KMS-11 (cell line): Measurements from ENCODE around the gene NSA2.

Source experiments
- H2AFZ ChIP-seq: fragments of 200-600 bp; sonication (generic); 2 replicates; pipeline ENCODE4 v1.6.1; 2016; ENCODE audit warnings: antibody characterized with exemption, mixed run types, low read depth
- H3K27ac ChIP-seq: fragments of 200-600 bp; sonication (generic); 2 replicates; pipeline ENCODE4 v1.6.1; 2016; ENCODE audit warnings: mild to moderate bottlenecking, mixed run types
- H3K27me3 ChIP-seq: fragments of 200-600 bp; sonication (generic); 2 replicates; pipeline ENCODE4 v1.6.1; 2017; ENCODE audit warnings: mild to moderate bottlenecking, low read depth, mixed run types, moderate library complexity; ENCODE audit not compliant: insufficient read depth
- H3K36me3 ChIP-seq: fragments of 200-600 bp; sonication (generic); 2 replicates; pipeline ENCODE4 v1.6.1; 2017; ENCODE audit warnings: mild to moderate bottlenecking, mixed run types; ENCODE audit not compliant: insufficient read depth
- H3K4me1 ChIP-seq: fragments of 200-600 bp; sonication (generic); 2 replicates; pipeline ENCODE4 v1.6.1; 2016; ENCODE audit warnings: mild to moderate bottlenecking, low read depth, mixed run types; ENCODE audit not compliant: poor library complexity, severe bottlenecking
- H3K4me2 ChIP-seq: fragments of 200-600 bp; sonication (generic); 2 replicates; pipeline ENCODE4 v1.7.0; 2016; ENCODE audit warnings: mild to moderate bottlenecking, mixed run types
- H3K4me3 ChIP-seq: fragments of 200-600 bp; sonication (generic); IDR thresholded peaks from 2 replicates; pipeline ENCODE4 v1.6.1; 2017; ENCODE audit warnings: low read depth, low read length, mixed read lengths; ENCODE audit not compliant: insufficient read depth
- H3K79me2 ChIP-seq: fragments of 200-600 bp; sonication (generic); 2 replicates; pipeline ENCODE4 v1.6.1; 2016; ENCODE audit warnings: low read depth, mixed run types; ENCODE audit not compliant: insufficient read depth
- H3K9ac ChIP-seq: fragments of 200-600 bp; sonication (generic); 2 replicates; pipeline ENCODE4 v1.6.1; 2016; ENCODE audit warnings: mild to moderate bottlenecking, mixed run types
- H4K20me1 ChIP-seq: fragments of 200-600 bp; sonication (generic); 2 replicates; pipeline ENCODE4 v1.6.1; 2016; ENCODE audit warnings: mild to moderate bottlenecking, mixed run types; ENCODE audit not compliant: insufficient read depth
- TF ChIP-seq, protein P1 (sequence below): fragments of 200-600 bp; sonication (generic); conservative IDR thresholded peaks from 2 replicates; pipeline ENCODE4 v1.6.1; 2017; ENCODE audit warnings: low read depth, mild to moderate bottlenecking, antibody characterized with exemption, low read length, moderate library complexity, mixed read lengths

Gene NSA2

DNA sequence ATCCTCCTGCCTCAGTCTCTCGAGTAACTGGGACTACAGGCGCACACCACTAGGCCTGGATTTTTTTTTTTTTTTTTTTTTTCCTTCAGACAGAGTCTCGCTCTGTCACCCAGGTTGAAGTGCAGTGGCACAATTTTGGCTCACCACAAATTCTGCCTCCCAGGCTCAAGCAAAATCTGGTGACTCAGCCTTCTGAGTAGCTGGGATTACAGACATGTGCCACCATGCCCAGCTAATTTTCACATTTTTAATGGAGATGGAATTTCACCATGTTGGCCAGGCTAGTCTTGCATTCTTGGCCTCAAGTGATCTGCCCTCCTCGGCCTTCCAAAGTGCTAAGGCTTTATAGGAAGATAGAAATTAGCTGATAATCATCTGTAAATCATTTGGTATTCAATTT, 43.9 kb downstream of the NSA2 start:
- Histone ChIP-seq H3K4me3 (no peak overlapping the region), H3K27ac (no peak overlapping the region), H3K4me1 (no peaks in the 10 kb centered on the region), H3K36me3 (no peaks in the 10 kb centered on the region), H3K79me2 (no peaks in the 10 kb centered on the region), H3K4me2 (no peak overlapping the region), H3K27me3 (no peaks in the 10 kb centered on the region), H2AFZ (no peak overlapping the region), H3K9ac (no peak overlapping the region), H4K20me1 (no peaks in the 10 kb centered on the region)
- TF ChIP-seq, protein P1, sequence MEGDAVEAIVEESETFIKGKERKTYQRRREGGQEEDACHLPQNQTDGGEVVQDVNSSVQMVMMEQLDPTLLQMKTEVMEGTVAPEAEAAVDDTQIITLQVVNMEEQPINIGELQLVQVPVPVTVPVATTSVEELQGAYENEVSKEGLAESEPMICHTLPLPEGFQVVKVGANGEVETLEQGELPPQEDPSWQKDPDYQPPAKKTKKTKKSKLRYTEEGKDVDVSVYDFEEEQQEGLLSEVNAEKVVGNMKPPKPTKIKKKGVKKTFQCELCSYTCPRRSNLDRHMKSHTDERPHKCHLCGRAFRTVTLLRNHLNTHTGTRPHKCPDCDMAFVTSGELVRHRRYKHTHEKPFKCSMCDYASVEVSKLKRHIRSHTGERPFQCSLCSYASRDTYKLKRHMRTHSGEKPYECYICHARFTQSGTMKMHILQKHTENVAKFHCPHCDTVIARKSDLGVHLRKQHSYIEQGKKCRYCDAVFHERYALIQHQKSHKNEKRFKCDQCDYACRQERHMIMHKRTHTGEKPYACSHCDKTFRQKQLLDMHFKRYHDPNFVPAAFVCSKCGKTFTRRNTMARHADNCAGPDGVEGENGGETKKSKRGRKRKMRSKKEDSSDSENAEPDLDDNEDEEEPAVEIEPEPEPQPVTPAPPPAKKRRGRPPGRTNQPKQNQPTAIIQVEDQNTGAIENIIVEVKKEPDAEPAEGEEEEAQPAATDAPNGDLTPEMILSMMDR = no peak

DNA sequence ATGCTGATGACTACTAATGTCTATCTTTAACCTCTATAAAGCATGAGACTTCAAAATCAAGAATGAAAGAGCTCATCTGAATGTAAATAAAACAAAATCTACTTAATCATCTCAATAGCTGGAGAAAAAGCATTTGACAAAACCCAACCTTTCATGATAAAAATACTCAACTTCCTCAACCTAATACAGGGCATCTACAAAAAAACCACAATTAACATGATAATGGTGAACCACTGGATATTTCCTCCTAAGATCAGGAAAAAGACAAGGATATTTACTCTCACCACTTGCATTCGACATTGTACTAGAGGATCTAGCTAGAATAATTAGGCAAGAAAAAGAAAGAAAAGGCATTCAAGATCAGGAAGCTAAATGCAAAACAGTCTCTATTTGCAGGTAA, 49.8 kb downstream of the NSA2 start:
- Histone ChIP-seq H3K36me3 (no peaks in the 10 kb centered on the region), H3K4me3 (no peak overlapping the region), H3K79me2 (no peaks in the 10 kb centered on the region), H2AFZ (no peak overlapping the region), H3K4me1 (peaks cover 28% of the 10 kb centered on the region), H3K27me3 (no peaks in the 10 kb centered on the region), H4K20me1 (no peaks in the 10 kb centered on the region), H3K9ac (no peak overlapping the region), H3K4me2 (no peak overlapping the region), H3K27ac (no peak overlapping the region)
- TF ChIP-seq, protein P1 = no peak

DNA sequence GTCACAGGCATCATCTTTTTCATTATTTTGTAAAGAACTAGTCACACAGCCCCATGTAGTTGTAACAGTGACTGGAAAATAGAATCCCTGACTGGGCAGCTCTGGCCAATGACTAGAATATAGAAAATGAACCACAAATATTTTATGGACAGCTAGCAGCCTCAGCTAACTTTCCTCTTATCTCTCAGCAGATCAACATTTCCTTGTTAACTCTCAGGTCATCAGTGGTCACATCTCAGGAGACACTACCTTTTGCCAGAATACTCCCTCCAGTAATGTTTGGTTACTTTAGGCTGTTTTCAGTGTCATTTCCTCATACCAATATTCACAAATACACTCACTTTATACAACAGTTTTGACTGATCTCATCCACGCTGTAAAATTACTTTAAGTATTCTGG, 55.2 kb downstream of the NSA2 start:
- Histone ChIP-seq H3K27ac (no peak overlapping the region), H3K36me3 (no peaks in the 10 kb centered on the region), H2AFZ (no peak overlapping the region), H3K79me2 (no peaks in the 10 kb centered on the region), H3K27me3 (no peaks in the 10 kb centered on the region), H3K4me3 (no peak overlapping the region), H3K4me2 (no peak overlapping the region), H4K20me1 (no peaks in the 10 kb centered on the region), H3K4me1 (peaks cover 28% of the 10 kb centered on the region), H3K9ac (no peak overlapping the region)
- TF ChIP-seq, protein P1 = no peak

DNA sequence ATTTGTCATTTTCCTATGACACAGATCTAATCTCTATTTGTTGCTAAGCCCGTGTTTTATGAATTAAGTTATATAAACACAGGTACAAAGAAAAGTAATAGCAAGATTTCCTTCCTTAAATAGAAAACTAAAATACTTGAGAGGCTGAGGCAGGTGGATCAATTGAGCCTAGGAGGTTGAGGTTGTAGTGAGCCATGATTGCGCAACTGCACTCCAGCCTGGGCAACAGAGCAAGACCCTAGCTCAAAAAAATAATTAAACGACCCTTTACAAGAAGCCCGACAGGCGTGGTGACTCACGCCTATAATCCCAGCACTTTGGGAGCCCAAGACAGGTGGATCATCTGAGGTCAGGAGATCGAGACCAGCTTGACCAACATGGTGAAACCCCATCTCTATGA, 62.4 kb downstream of the NSA2 start:
- TF ChIP-seq, protein P1 = no peak
- H2AFZ ChIP-seq = no peak overlapping the region
- H3K79me2 ChIP-seq = no peaks in the 10 kb centered on the region
- peaks cover 7% of the 10 kb centered on the region for H3K4me1 ChIP-seq
- H3K36me3 ChIP-seq = no peaks in the 10 kb centered on the region
- no peaks in the 10 kb centered on the region for H3K27me3 ChIP-seq
- H3K4me2 ChIP-seq = no peak overlapping the region
- H4K20me1 ChIP-seq = no peaks in the 10 kb centered on the region
- no peak overlapping the region for H3K4me3 ChIP-seq
- H3K27ac ChIP-seq = no peak overlapping the region
- no peak overlapping the region for H3K9ac ChIP-seq
